Mesendoderm (in vitro differentiated cells): ENCODE results near the gene BTRC.
A peak's percentile ranks its signal among the peaks of the same experiment; 100 is the strongest.

Experiments
- DNase-seq: peaks from one replicate; pipeline ENCODE4 v3.0.0; 2013
- H2AK5ac ChIP-seq: 2 replicates; pipeline ENCODE4 v1.6.1; 2013; ENCODE audit warnings: low read length, inconsistent platforms
- H2BK120ac ChIP-seq: 2 replicates; pipeline ENCODE4 v1.6.1; 2013; ENCODE audit warnings: low read depth, mild to moderate bottlenecking, low read length, moderate library complexity, mixed read lengths
- H2BK15ac ChIP-seq: replicated peaks from 2 replicates; pipeline ENCODE4 v1.6.1; 2013; ENCODE audit warnings: low read depth, mild to moderate bottlenecking, moderate library complexity
- H2BK5ac ChIP-seq: 2 replicates; pipeline ENCODE4 v1.6.1; 2013; ENCODE audit warnings: low read length, inconsistent platforms
- H3K18ac ChIP-seq: 2 replicates; pipeline ENCODE4 v1.6.1; 2013; ENCODE audit warnings: mild to moderate bottlenecking, low read length, mixed read lengths
- H3K23ac ChIP-seq: one replicate; pipeline ENCODE4 v1.6.1; 2013; ENCODE audit warnings: low read length
- H3K27ac ChIP-seq: 2 replicates; pipeline ENCODE4 v1.5.1; 2013; ENCODE audit warnings: low read depth, mild to moderate bottlenecking, inconsistent platforms, low read length, moderate library complexity
- H3K27me3 ChIP-seq: 2 replicates; pipeline ENCODE4 v1.6.1; 2013; ENCODE audit warnings: low read length, control low read depth, mild to moderate bottlenecking, inconsistent platforms; ENCODE audit not compliant: insufficient read depth, poor library complexity
- H3K36me3 ChIP-seq: 2 replicates; pipeline ENCODE4 v1.6.1; 2013; ENCODE audit warnings: low read length, inconsistent platforms; ENCODE audit not compliant: control insufficient read depth, insufficient read depth
- H3K4ac ChIP-seq: one replicate; pipeline ENCODE4 v1.6.1; 2013; ENCODE audit warnings: low read depth, mild to moderate bottlenecking, low read length, moderate library complexity
- H3K4me1 ChIP-seq: 2 replicates; pipeline ENCODE4 v1.6.1; 2013; ENCODE audit warnings: low read depth, low read length, inconsistent platforms; ENCODE audit not compliant: control insufficient read depth
- H3K4me2 ChIP-seq: 2 replicates; pipeline ENCODE4 v1.6.1; 2013; ENCODE audit warnings: low read length
- H3K4me3 ChIP-seq: 2 replicates; pipeline ENCODE4 v1.5.1; 2013; ENCODE audit warnings: mild to moderate bottlenecking, low read length
- H3K56ac ChIP-seq: one replicate; pipeline ENCODE4 v1.6.1; 2013; ENCODE audit warnings: low read length
- H3K79me1 ChIP-seq: 2 replicates; pipeline ENCODE4 v1.6.1; 2013; ENCODE audit warnings: low read length, inconsistent platforms
- H3K79me2 ChIP-seq: 2 replicates; pipeline ENCODE4 v1.6.1; 2013; ENCODE audit warnings: mild to moderate bottlenecking, low read length; ENCODE audit not compliant: control insufficient read depth, insufficient read depth
- H3K9ac ChIP-seq: 2 replicates; pipeline ENCODE4 v1.6.1; 2013; ENCODE audit warnings: low read length, inconsistent platforms
- H4K5ac ChIP-seq: one replicate; pipeline ENCODE4 v1.6.1; 2013; ENCODE audit warnings: low read length
- H4K8ac ChIP-seq: one replicate; pipeline ENCODE4 v1.6.1; 2013; ENCODE audit warnings: low read depth, mild to moderate bottlenecking, control low read depth, low read length, moderate library complexity
- WGBS: extraction: QIAGEN DNeasy Blood & Tissue Kit; methylation state at CpG from one replicate; pipeline ENCODE4 v1.1.7; 2013; ENCODE audit warnings: low lambda C conversion rate, missing lambda C conversion rate; ENCODE audit not compliant: insufficient coverage; ENCODE audit errors: extremely low coverage; 5-methylcytosine and 5-hydroxymethylcytosine counted together

The BTRC gene

DNA sequence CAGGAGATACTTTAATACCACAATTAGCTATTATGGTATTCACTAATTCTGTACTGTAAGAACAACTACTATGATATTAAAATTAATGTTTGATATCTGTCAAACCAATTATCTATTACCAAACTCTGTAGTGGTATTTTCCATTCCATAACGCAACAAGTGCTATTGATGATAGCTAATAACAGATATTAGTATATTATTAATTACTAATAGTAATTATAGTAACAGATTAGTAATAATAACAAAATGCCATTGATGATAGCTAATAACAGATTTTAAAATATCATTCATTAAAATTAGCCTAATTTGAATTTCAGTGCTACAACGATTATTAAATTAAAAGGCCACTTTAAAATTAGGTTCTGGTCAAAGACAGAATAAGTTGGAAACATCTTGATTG lies 93.5 kb downstream of the BTRC start:
- no peak overlapping the region for H3K4ac ChIP-seq
- no peak overlapping the region for H4K5ac ChIP-seq
- H3K27ac ChIP-seq = no peak overlapping the region
- H3K79me1 ChIP-seq = no peaks in the 10 kb centered on the region
- no peaks in the 10 kb centered on the region for H3K36me3 ChIP-seq
- H3K27me3 ChIP-seq = no peaks in the 10 kb centered on the region
- no peaks in the 10 kb centered on the region for H3K79me2 ChIP-seq
- no peak for DNase-seq
- no peak overlapping the region for H3K4me2 ChIP-seq
- H3K18ac ChIP-seq = no peak overlapping the region
- peaks cover 1% of the 10 kb centered on the region for H3K4me1 ChIP-seq
- H3K9ac ChIP-seq = no peak overlapping the region
- H2BK15ac ChIP-seq = no peak overlapping the region
- no peak overlapping the region for H2AK5ac ChIP-seq
- no peak overlapping the region for H4K8ac ChIP-seq
- H2BK120ac ChIP-seq = no peak overlapping the region
- no CpG with 5 or more reads among the region's 2 CpGs for WGBS
- H3K4me3 ChIP-seq = no peak overlapping the region
- H3K23ac ChIP-seq = no peak overlapping the region
- H3K56ac ChIP-seq = no peak overlapping the region
- no peak overlapping the region for H2BK5ac ChIP-seq

DNA sequence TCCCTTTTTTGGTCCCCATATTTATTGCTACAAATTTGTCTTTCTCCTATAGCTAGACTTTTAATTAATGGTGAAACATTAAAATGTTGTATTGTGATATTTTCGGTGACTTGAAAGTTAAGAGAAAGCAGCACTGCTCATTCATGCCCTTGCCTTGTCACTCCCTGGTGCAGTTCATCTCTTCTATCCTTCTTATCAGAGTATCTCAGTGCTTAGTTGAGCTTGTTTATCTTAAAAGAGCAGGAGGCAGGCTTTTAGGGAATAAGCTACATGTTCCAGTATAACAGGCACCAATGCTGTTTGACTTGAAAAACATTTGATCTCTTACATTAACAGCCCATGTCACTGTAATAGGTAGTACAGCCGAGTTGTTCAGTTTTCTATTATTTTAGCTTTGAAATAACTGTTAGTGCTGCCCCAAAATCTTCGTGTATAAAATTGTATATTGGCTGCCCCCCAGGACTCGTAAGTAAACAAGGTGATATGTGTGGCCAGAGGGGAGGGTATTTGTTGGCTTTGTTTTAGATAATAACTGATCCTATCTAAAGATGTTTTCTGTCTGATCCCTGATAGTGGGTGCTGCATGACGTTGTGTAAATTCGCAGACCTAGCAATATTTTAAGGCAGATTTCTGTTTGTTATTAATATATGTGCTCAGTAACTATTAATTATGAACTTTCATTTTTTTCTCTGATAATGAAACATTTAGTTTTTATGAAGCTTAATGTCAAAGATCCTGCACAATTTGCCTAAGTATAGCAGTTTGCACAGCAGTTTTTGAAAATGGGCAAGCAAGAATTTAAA lies 96.5 kb downstream of the BTRC start:
- H2BK15ac ChIP-seq = no peak overlapping the region
- no peak overlapping the region for H3K27ac ChIP-seq
- H3K79me1 ChIP-seq = no peaks in the 10 kb centered on the region
- H3K56ac ChIP-seq = no peak overlapping the region
- WGBS = no CpG with 5 or more reads among the region's 6 CpGs
- no peak overlapping the region for H3K23ac ChIP-seq
- no peak overlapping the region for H3K9ac ChIP-seq
- peaks cover 1% of the 10 kb centered on the region for H3K4me1 ChIP-seq
- no peak overlapping the region for H2BK120ac ChIP-seq
- H3K18ac ChIP-seq = no peak overlapping the region
- no peak overlapping the region for H4K8ac ChIP-seq
- no peak overlapping the region for H2AK5ac ChIP-seq
- H2BK5ac ChIP-seq = no peak overlapping the region
- H3K27me3 ChIP-seq = no peaks in the 10 kb centered on the region
- no peak overlapping the region for H4K5ac ChIP-seq
- H3K4me2 ChIP-seq = no peak overlapping the region
- no peaks in the 10 kb centered on the region for H3K36me3 ChIP-seq
- DNase-seq = peak; percentile 72
- no peaks in the 10 kb centered on the region for H3K79me2 ChIP-seq
- H3K4ac ChIP-seq = no peak overlapping the region
- no peak overlapping the region for H3K4me3 ChIP-seq

DNA sequence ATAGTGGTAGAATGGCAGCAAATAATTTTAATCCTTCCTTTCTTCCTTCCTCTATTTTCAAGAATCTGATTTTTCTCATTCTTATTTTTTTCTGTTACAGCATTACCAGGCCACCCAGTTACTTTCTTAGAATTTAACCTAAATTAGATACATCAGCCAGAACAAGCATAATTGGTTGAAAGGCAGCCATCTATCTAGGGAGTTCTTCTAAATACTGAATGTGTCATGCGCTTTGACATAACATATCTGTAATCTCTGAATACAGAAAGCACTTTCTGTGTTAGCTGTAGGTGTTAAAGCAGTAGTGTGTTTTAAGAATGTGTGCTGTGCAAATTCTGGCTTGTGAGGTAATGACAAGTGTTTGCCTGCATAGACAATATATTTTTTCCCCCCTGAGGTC lies 97.3 kb downstream of the BTRC start:
- WGBS = no CpG with 5 or more reads among the region's 1 CpG

DNA sequence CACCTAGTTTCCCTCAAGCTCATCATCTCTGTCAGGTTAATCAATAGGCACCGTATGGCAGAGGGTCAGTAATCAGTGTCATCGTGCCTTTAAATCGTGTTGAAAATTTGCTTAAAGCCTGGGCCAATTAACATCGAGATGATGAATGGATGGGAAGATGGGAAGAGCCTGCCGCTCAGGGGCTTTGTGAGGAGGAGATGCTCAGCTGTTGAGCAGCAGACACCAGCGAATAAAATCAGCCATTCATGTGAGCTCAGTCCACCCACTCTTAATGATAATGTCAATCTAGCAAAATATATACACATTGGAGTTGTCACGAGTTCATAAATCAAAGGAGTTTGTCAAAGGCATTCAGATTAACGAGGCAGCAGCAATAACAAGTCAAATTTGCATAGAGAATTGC lies 97.7 kb downstream of the BTRC start:
- Histone ChIP-seq H3K79me1 (no peaks in the 10 kb centered on the region), H3K56ac (no peak overlapping the region), H3K4me2 (no peak overlapping the region), H2BK5ac (no peak overlapping the region), H4K5ac (no peak overlapping the region), H2BK120ac (no peak overlapping the region), H3K4me1 (no peaks in the 10 kb centered on the region), H3K36me3 (no peaks in the 10 kb centered on the region), H3K27ac (no peak overlapping the region), H4K8ac (no peak overlapping the region), H3K9ac (no peak overlapping the region), H3K4me3 (no peak overlapping the region), H3K18ac (no peak overlapping the region), H2BK15ac (no peak overlapping the region), H3K79me2 (no peaks in the 10 kb centered on the region), H3K4ac (no peak overlapping the region), H2AK5ac (no peak overlapping the region), H3K23ac (no peak overlapping the region), H3K27me3 (no peaks in the 10 kb centered on the region)
- no peak for DNase-seq
- WGBS = no CpG with 5 or more reads among the region's 8 CpGs

More for the DNA sequence above, 97.3 kb downstream of the BTRC start:
- no peak overlapping the region for H4K8ac ChIP-seq
- no peak overlapping the region for H2BK120ac ChIP-seq
- H3K9ac ChIP-seq = no peak overlapping the region
- H3K79me1 ChIP-seq = no peaks in the 10 kb centered on the region
- H3K4me1 ChIP-seq = no peaks in the 10 kb centered on the region
- H3K36me3 ChIP-seq = no peaks in the 10 kb centered on the region
- no peak overlapping the region for H3K4ac ChIP-seq
- no peak overlapping the region for H3K4me3 ChIP-seq
- no peak overlapping the region for H3K18ac ChIP-seq
- DNase-seq = no peak
- no peaks in the 10 kb centered on the region for H3K79me2 ChIP-seq
- H3K23ac ChIP-seq = no peak overlapping the region
- H3K56ac ChIP-seq = no peak overlapping the region
- no peak overlapping the region for H4K5ac ChIP-seq
- H3K27ac ChIP-seq = no peak overlapping the region
- no peak overlapping the region for H2BK15ac ChIP-seq
- H3K4me2 ChIP-seq = no peak overlapping the region
- no peak overlapping the region for H2AK5ac ChIP-seq
- H2BK5ac ChIP-seq = no peak overlapping the region
- H3K27me3 ChIP-seq = no peaks in the 10 kb centered on the region

DNA sequence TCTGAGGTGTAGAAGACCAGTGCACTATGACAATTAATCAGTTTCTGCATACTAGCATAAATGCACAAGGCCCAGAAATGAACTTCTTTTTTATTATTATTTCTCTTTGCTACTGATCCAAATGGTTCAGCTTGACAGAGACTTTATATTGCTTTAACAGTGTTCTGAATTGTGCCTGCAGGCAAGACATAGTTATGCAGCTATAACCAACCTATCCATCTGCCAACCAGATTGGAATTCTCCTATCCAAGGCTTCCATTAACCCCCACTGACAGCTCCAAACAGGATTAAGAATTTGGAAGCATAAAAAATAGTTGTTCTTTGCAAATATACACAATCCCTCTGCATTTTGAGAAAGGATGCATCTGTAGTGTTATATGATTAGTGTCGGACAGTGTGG lies 98.2 kb downstream of the BTRC start:
- Histone ChIP-seq H3K56ac (no peak overlapping the region), H2BK15ac (no peak overlapping the region), H3K79me1 (no peaks in the 10 kb centered on the region), H4K8ac (no peak overlapping the region), H2AK5ac (no peak overlapping the region), H3K4me2 (no peak overlapping the region), H3K4me1 (no peaks in the 10 kb centered on the region), H2BK5ac (no peak overlapping the region), H3K18ac (no peak overlapping the region), H3K23ac (no peak overlapping the region), H3K4ac (no peak overlapping the region), H4K5ac (no peak overlapping the region), H3K4me3 (no peak overlapping the region), H3K79me2 (no peaks in the 10 kb centered on the region), H3K27ac (no peak overlapping the region), H3K27me3 (no peaks in the 10 kb centered on the region), H3K36me3 (no peaks in the 10 kb centered on the region), H3K9ac (no peak overlapping the region), H2BK120ac (no peak overlapping the region)
- WGBS = no CpG with 5 or more reads among the region's 1 CpG
- no peak for DNase-seq

DNA sequence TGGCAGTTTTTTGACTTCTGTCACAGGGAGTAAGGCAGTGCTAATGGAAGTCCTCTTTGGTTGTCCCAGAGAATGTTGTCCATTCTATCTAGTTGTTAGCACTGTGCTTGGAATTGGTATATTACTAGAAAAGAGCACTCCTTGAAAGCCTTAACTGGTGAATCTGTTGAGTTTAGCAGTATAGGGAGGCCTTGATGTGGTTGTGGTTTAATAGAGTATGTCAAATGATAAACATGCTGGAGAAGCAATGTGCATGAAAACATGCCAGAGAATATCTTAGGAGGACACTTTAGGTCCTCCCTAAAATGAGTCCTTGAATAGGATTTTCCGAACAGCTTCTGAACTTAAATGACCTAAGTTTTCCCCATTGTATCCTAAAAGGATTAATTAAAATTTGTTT lies 98.6 kb downstream of the BTRC start:
- H2AK5ac ChIP-seq = no peak overlapping the region
- H2BK120ac ChIP-seq = no peak overlapping the region
- no CpG with 5 or more reads among the region's 1 CpG for WGBS

More for the DNA sequence above, 98.6 kb downstream of the BTRC start:
- H4K8ac ChIP-seq = no peak overlapping the region
- H3K27ac ChIP-seq = no peak overlapping the region
- no peak overlapping the region for H3K23ac ChIP-seq
- H3K4ac ChIP-seq = no peak overlapping the region
- H3K4me2 ChIP-seq = no peak overlapping the region
- no peak overlapping the region for H3K4me3 ChIP-seq
- no peaks in the 10 kb centered on the region for H3K27me3 ChIP-seq
- no peak overlapping the region for H3K56ac ChIP-seq
- H3K4me1 ChIP-seq = no peaks in the 10 kb centered on the region
- H3K79me1 ChIP-seq = no peaks in the 10 kb centered on the region
- no peaks in the 10 kb centered on the region for H3K36me3 ChIP-seq
- H3K79me2 ChIP-seq = no peaks in the 10 kb centered on the region
- no peak overlapping the region for H3K9ac ChIP-seq
- H4K5ac ChIP-seq = no peak overlapping the region
- H3K18ac ChIP-seq = no peak overlapping the region
- DNase-seq = no peak
- no peak overlapping the region for H2BK5ac ChIP-seq
- H2BK15ac ChIP-seq = no peak overlapping the region
